HG03469 (cell line): Measurements from ENCODE around the gene ZNF593.

Source experiments
- ATAC-seq: cut with Tn5 transposase; IDR thresholded peaks from one replicate; pipeline ENCODE4 v1.9.1; 2021; ENCODE audit warnings: mild to moderate bottlenecking, moderate library complexity, moderate number of reproducible peaks; ENCODE audit not compliant: unreplicated experiment

Gene ZNF593

DNA sequence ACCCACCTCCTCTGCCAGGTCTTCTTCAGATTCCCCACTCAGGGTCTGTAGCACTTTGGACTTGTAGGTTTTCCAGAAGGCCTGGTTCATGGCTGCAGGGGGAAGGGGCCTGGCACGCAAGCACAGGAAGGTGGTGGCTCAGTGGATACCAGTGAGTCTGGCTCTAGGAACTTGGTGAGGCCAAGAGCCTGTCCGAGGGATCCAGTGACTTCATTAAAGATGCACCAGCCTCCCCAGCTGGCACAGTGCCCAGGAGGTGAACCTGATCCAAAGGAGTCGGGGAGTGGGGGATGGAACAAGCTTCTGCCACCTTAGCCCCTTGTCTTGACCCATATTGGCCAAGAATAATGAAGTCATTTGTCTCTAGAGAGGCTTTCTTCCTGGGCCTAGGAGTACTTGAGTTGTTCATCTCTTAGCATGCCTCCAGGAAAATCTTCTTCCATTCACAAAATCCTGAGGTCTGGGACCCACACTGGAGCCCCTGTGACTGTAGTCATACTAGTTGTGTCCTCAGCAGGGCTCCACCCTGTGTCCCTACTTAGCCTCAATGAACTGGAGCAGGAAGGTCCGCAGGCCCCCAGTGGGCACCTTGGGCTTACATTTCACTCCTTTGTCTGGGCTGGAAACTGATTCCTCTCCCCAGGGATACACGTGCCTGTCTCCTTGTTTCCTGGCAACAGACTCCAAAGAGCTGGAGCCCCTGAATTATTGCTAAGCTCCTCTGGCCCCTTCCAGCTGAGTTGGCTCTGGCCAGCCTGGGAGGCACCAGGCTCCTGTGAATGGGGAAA is 1.1 kb upstream of the ZNF593 start, which contains the start of gene C1orf232:
C1orf232 (minus strand) TSS at position 554 of the 788 bp plus-strand sequence; CDS start at position 90, 464 bp downstream.
- no peak for ATAC-seq

GRCh38 chr1:26169198-26169554 is 532 bp upstream of the ZNF593 start:
- no peak for ATAC-seq

- ATAC-seq, result no peak
Measured at GRCh38 chr1:26170472-26170821, 739 bp downstream of the ZNF593 start.

GRCh38 chr1:26171084-26172072 is 1.7 kb downstream of the ZNF593 start, which contains the start of gene ZNF593OS:
Gene ZNF593OS, minus strand, starts transcription at chr1:26171832. Its CDS starts 171 bp downstream, at chr1:26171661.
- ATAC-seq, result no peak

- no peak for ATAC-seq
Measured at GRCh38 chr1:26175346-26175745, 5.6 kb downstream of the ZNF593 start.

DNA sequence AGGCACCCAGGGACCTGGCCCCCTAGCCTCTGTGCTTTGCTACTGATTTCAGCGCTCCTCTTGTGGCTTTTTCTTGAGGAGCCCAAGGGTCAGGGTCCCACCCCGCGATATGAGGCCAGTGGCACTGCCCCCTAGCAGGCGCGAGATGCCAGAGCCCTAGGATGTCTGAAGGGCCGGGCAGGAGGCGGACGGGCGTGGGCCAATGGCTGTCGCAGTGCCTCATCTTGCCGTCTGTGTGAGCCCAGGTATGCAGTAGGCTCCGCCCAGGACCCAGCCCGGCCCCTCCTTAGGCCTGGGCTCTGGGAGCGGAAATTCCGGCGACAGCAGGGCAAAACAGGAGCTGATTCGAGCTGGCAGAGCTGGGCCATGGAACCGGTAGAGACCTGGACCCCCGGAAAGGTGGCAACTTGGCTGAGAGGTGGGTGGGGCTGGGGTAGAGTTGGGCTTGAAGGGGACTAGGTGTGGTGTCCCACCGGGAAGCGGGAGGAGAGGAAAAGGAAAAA is 7.5 kb downstream of the ZNF593 start, which contains the start of gene CNKSR1:
CNKSR1 (plus strand) TSS at position 310 of the 503 bp plus-strand sequence; CDS start at position 367, 57 bp downstream.
- no peak for ATAC-seq

DNA sequence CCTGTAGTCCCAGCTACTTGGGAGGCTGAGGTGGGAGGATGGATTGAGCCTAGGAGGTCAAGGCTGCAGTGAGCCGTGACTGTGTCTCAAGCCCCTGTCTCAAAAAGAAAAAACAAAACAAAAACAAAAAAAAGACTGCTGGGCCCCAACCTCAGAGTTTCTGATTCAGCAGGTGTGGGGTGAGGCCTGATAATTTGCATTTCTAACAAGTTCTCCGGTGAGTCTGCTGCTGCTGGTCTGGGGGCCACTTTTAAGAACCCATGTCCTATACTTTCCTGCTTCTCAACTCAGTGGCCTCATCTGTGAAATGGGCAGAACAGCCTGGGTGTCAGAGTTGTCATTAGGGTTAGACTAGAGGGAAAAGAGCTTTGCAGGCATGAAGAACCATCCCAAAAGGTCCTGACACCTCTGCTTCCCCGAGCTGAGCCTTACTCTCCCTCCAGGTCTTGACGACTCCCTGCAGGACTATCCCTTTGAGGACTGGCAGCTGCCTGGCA is 10.3 kb downstream of the ZNF593 start:
- ATAC-seq, result no peak

GRCh38 chr1:26181586-26182382 is 12.1 kb downstream of the ZNF593 start:
- ATAC-seq, result no peak

DNA sequence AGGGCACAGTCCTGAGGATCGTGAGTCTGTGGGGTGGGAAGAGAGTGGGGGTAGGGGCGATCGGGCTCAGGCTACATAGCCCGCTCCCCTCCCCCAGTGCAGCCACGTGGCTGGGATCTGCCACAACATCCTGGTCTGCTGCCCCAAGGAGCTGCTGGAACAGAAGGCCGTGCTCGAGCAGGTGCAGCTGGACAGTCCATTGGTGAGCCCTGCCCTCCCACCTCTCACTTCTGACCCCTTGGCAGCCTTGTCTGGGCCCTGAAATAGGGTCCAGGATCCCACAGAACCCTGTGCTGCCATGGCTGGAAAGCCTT is 12.6 kb downstream of the ZNF593 start:
- ATAC-seq, result no peak

DNA sequence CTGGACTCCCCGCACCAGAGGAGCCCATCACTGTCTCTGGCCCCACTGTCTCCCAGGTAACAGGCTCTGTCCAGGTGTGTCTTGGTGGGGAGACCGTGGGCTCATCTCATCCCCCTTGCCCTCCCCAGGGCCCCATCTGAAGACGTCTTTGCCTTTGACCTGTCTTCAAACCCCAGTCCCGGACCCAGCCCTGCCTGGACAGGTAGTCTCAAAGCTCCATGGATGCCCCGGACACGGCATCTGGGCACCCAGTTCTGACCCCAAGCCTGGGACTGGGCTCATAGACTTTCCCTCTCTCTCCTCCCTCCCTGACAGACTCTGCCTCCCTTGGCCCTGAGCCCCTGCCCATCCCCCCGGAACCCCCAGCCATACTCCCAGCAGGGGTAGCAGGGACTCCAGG is 14.4 kb downstream of the ZNF593 start:
- ATAC-seq, result no peak

- no peak for ATAC-seq
Measured at GRCh38 chr1:26184883-26185282, 15.2 kb downstream of the ZNF593 start.

- ATAC-seq, result no peak
Measured at GRCh38 chr1:26187882-26188281, 18.2 kb downstream of the ZNF593 start.

DNA sequence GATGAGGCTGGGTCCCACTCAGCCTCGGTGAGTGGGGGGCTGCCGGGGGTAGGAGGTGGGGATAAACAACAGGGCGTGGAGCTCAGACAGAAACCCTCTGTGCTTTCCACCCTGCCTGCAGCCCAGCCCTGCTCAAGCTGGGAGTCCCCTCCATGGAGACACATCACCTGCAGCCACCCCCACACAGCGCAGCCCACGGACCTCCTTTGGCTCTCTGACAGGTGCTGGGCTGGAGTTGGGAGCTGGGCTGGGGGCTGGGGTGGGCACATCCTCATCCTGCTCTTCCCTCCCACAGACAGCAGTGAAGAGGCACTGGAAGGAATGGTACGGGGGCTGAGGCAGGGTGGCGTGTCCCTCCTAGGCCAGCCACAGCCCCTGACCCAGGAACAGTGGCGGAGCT is 18.8 kb downstream of the ZNF593 start:
- no peak for ATAC-seq

GRCh38 chr1:26189331-26189730 is 19.6 kb downstream of the ZNF593 start:
- ATAC-seq, result no peak

DNA sequence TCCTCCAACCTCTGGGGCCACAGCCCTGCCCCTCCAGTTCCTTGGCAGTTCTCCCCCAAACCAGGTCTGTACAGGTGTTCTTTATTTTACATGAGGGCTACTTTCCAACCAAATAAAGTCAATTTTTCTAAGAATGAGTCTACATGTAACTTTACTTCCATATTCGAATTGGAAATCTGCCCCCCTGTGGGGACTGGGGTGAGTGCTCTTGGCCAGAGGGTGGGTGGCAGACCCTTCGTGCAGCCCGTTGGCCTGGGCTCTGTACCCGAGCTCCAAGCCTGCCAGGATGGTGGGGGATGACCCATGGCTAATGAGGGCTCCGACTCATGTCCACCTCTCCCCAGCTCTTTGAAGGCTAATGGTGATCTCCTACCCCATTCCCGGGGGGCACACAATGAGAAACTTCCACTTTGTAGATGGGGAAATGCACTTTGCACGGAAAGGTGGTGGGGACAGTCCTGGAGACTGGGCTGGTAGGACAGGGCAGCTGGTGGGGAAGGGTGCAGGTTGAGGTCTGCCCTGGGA is 20.1 kb downstream of the ZNF593 start:
- ATAC-seq, result no peak

GRCh38 chr1:26190373-26190987 is 20.8 kb downstream of the ZNF593 start, which contains the start of gene CATSPER4:
Gene CATSPER4, plus strand, starts transcription at chr1:26190602. Its CDS starts 26 bp downstream, at chr1:26190628.
- no peak for ATAC-seq

GRCh38 chr1:26191739-26192138 is 22.0 kb downstream of the ZNF593 start:
- no peak for ATAC-seq

DNA sequence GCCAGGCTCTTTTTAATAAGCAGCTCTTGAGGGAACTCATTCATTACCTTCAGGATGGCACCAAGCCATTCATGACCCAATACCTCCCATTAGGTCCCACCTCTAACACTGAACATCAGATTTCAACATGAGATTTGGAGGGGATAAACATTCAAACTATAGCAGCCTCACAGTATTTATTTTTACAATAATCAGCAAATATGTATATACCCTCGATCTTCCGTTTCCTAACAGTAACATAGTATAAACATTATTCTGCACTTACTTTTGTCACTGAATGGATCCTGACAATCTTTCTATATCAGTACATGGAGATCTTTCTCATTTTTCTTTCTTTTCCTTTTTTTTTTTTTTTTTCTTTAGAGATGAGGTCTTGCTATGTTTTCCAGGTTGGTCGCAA is 26.1 kb downstream of the ZNF593 start:
- no peak for ATAC-seq

DNA sequence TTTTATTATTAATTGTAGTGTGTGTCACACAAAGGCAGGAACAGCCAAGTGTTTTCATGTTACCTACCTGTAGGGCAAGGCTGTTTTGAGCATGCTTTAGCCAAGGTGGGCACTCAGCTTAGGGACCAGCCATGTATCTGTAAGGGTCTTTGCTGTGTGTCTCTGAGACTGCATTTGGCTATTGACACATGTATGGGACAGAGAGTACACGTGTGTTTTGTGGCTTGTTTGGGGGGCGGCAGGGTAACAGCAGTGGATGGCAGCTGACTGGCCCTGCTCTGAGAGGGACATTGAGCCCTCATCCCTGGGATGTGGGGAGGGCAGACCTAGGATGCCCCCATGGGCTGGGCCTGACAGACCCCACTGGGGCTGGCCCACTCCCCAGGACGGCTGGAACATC is 27.6 kb downstream of the ZNF593 start:
- no peak for ATAC-seq

DNA sequence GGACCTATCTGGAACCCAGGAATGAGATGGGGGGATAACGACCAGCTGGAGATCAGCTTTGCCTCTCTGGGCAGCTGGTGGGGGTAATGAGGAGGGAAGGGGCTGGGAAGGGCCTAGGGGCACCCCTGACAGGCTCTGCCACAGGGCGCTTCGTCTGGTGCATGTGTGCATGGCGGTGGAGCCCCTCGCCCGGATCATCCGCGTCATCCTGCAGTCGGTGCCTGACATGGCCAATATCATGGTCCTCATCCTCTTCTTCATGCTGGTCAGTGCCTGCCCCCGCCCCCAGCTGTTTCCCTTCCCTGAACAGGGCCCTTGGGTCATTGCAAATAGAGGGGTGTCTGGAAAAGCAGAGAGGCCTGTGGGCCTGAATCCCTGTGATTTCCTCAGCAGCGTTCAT is 28.1 kb downstream of the ZNF593 start:
- no peak for ATAC-seq
